Liver (tissue), 3 donors: Measurements from ENCODE around the gene OLA1.

Source experiments
- HNF4G ChIP-seq: IDR thresholded peaks from 2 replicates; pipeline ENCODE4 v1.6.1; 2016; ENCODE audit warnings: antibody characterized with exemption
- RAD21 ChIP-seq, 2 donors: IDR thresholded peaks; 2 replicates each; pipeline ENCODE4 v1.6.1; 2016; ENCODE audit warnings: antibody characterized with exemption in 2 of 2, mild to moderate bottlenecking in 2 of 2
- TAF1 ChIP-seq: conservative IDR thresholded peaks from 2 replicates; pipeline ENCODE4 v1.6.1; 2016; ENCODE audit warnings: antibody characterized with exemption, mild to moderate bottlenecking
- TF ChIP-seq, protein P1 (sequence below): fragments of 150-350 bp; IDR thresholded peaks from 2 replicates; pipeline ENCODE4 v1.5.1; 2017; ENCODE audit warnings: improper control_type of control experiment, low read depth, low read length; ENCODE audit not compliant: missing input control
- TF ChIP-seq, protein P2 (sequence below): IDR thresholded peaks from 2 replicates; pipeline ENCODE4 v1.6.1; 2016; ENCODE audit warnings: antibody characterized with exemption, mild to moderate bottlenecking
- TF ChIP-seq, protein P3 (sequence below): IDR thresholded peaks from 2 replicates; pipeline ENCODE4 v1.6.1; 2016; ENCODE audit warnings: antibody characterized with exemption
- TF ChIP-seq, protein P4 (sequence below): IDR thresholded peaks from 2 replicates; pipeline ENCODE4 v1.6.1; 2016; ENCODE audit warnings: antibody characterized with exemption
- donor health status: healthy.
- donor health status: healthy.

DNA sequence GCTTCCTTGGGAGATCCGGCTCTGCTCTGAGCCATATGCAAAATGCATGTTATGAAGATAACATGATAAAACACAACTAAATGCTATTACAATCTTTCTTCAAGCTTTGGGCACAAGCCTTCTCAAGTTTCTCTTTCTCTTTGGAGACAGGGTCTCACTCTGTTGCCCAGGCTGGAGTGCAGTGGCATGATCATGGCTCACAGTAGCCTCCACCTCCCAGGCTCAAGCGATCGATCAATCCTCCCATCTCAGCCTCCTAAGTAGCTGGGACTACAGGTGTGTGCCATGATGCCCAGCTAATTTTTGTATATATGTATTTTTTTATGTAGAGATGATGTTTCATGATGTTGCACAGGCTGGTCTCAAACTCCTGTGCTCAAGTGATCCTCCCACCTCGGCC is 175.5 kb downstream of the OLA1 start:
- TF ChIP-seq, protein P1, sequence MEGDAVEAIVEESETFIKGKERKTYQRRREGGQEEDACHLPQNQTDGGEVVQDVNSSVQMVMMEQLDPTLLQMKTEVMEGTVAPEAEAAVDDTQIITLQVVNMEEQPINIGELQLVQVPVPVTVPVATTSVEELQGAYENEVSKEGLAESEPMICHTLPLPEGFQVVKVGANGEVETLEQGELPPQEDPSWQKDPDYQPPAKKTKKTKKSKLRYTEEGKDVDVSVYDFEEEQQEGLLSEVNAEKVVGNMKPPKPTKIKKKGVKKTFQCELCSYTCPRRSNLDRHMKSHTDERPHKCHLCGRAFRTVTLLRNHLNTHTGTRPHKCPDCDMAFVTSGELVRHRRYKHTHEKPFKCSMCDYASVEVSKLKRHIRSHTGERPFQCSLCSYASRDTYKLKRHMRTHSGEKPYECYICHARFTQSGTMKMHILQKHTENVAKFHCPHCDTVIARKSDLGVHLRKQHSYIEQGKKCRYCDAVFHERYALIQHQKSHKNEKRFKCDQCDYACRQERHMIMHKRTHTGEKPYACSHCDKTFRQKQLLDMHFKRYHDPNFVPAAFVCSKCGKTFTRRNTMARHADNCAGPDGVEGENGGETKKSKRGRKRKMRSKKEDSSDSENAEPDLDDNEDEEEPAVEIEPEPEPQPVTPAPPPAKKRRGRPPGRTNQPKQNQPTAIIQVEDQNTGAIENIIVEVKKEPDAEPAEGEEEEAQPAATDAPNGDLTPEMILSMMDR = no peak
- TF ChIP-seq TAF1 (no peak), RAD21 (IDR thresholded peaks at IDR 0.05) (no peak), HNF4G (no peak)
- TF ChIP-seq, protein P2, sequence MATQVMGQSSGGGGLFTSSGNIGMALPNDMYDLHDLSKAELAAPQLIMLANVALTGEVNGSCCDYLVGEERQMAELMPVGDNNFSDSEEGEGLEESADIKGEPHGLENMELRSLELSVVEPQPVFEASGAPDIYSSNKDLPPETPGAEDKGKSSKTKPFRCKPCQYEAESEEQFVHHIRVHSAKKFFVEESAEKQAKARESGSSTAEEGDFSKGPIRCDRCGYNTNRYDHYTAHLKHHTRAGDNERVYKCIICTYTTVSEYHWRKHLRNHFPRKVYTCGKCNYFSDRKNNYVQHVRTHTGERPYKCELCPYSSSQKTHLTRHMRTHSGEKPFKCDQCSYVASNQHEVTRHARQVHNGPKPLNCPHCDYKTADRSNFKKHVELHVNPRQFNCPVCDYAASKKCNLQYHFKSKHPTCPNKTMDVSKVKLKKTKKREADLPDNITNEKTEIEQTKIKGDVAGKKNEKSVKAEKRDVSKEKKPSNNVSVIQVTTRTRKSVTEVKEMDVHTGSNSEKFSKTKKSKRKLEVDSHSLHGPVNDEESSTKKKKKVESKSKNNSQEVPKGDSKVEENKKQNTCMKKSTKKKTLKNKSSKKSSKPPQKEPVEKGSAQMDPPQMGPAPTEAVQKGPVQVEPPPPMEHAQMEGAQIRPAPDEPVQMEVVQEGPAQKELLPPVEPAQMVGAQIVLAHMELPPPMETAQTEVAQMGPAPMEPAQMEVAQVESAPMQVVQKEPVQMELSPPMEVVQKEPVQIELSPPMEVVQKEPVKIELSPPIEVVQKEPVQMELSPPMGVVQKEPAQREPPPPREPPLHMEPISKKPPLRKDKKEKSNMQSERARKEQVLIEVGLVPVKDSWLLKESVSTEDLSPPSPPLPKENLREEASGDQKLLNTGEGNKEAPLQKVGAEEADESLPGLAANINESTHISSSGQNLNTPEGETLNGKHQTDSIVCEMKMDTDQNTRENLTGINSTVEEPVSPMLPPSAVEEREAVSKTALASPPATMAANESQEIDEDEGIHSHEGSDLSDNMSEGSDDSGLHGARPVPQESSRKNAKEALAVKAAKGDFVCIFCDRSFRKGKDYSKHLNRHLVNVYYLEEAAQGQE = no peak
- TF ChIP-seq, protein P3, sequence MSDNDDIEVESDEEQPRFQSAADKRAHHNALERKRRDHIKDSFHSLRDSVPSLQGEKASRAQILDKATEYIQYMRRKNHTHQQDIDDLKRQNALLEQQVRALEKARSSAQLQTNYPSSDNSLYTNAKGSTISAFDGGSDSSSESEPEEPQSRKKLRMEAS = no peak
- TF ChIP-seq, protein P4, sequence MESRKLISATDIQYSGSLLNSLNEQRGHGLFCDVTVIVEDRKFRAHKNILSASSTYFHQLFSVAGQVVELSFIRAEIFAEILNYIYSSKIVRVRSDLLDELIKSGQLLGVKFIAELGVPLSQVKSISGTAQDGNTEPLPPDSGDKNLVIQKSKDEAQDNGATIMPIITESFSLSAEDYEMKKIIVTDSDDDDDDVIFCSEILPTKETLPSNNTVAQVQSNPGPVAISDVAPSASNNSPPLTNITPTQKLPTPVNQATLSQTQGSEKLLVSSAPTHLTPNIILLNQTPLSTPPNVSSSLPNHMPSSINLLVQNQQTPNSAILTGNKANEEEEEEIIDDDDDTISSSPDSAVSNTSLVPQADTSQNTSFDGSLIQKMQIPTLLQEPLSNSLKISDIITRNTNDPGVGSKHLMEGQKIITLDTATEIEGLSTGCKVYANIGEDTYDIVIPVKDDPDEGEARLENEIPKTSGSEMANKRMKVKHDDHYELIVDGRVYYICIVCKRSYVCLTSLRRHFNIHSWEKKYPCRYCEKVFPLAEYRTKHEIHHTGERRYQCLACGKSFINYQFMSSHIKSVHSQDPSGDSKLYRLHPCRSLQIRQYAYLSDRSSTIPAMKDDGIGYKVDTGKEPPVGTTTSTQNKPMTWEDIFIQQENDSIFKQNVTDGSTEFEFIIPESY = no peak
